Measurements from ENCODE around the gene LNX1.

GRCh38 chr4:53548662-53549061 is 42.6 kb downstream of the LNX1 start:
- TF ChIP-seq RCOR1 (IDR thresholded peaks at IDR 0.05; ENCODE audit: low read length) (no peak), FOXJ3 (CRISPR knock-in tag; IDR thresholded peaks at IDR 0.05) (no peak), TCF12 (IDR thresholded peaks at IDR 0.05) (no peak), MXI1 (IDR thresholded peaks at IDR 0.05; ENCODE audit: low read depth, low read length) (no peak)
- TF ChIP-seq, protein P1, sequence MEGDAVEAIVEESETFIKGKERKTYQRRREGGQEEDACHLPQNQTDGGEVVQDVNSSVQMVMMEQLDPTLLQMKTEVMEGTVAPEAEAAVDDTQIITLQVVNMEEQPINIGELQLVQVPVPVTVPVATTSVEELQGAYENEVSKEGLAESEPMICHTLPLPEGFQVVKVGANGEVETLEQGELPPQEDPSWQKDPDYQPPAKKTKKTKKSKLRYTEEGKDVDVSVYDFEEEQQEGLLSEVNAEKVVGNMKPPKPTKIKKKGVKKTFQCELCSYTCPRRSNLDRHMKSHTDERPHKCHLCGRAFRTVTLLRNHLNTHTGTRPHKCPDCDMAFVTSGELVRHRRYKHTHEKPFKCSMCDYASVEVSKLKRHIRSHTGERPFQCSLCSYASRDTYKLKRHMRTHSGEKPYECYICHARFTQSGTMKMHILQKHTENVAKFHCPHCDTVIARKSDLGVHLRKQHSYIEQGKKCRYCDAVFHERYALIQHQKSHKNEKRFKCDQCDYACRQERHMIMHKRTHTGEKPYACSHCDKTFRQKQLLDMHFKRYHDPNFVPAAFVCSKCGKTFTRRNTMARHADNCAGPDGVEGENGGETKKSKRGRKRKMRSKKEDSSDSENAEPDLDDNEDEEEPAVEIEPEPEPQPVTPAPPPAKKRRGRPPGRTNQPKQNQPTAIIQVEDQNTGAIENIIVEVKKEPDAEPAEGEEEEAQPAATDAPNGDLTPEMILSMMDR (IDR thresholded peaks at IDR 0.05), result no peak

All from SK-N-SH (cell line).